GM12878 (cell line): ENCODE results near the gene MAP2K2. TPM values are rescaled to one million over a fixed set of nuclear protein-coding genes. Genes with fewer than 3 reads are reported as not detected.

Experiments
- BRCA1 ChIP-seq: IDR thresholded peaks from 2 replicates; pipeline ENCODE4 v1.6.1; 2011; ENCODE audit warnings: low read depth, low read length, improper control_type of control experiment
- EZH2 ChIP-seq: IDR thresholded peaks from 2 replicates; pipeline ENCODE4 v1.6.1; 2012; ENCODE audit warnings: low read depth, mild to moderate bottlenecking, control low read depth, inconsistent platforms, low read length, borderline replicate concordance; ENCODE audit not compliant: control insufficient read depth
- FOXM1 ChIP-seq: IDR thresholded peaks from 2 replicates; pipeline ENCODE4 v1.6.1; 2012; ENCODE audit warnings: low read depth, mild to moderate bottlenecking, inconsistent platforms, low read length, moderate library complexity
- HSF1 ChIP-seq: fragments of 150-350 bp; IDR thresholded peaks from 2 replicates; pipeline ENCODE4 v1.6.1; 2014; ENCODE audit warnings: mild to moderate bottlenecking, low read depth, low read length
- IKZF2 ChIP-seq, 2 experiments: fragments of 450-650 bp; IDR thresholded peaks; 2 replicates each; pipeline ENCODE4 v1.6.1; 2017; ENCODE audit warnings: mild to moderate bottlenecking in 2 of 2, moderate library complexity in 2 of 2
- MTA2 ChIP-seq: fragments of 450-650 bp; IDR thresholded peaks from 2 replicates; pipeline ENCODE4 v1.6.1; 2016; ENCODE audit warnings: low read depth, mild to moderate bottlenecking, moderate library complexity
- RB1 ChIP-seq: fragments of 450-650 bp; formaldehyde crosslinking; IDR thresholded peaks from 2 replicates; pipeline ENCODE4 v1.6.1; 2017; ENCODE audit warnings: mild to moderate bottlenecking, borderline replicate concordance
- RFX5 ChIP-seq: IDR thresholded peaks from 2 replicates; pipeline ENCODE4 v1.6.1; 2011; ENCODE audit warnings: low read depth, low read length, improper control_type of control experiment
- SPI1 ChIP-seq: IDR thresholded peaks from 2 replicates; pipeline ENCODE4 v1.6.1; 2011; ENCODE audit warnings: low read depth, mild to moderate bottlenecking, low read length, moderate library complexity, borderline replicate concordance; ENCODE audit not compliant: insufficient read depth
- SREBF2 ChIP-seq: IDR thresholded peaks from 2 replicates; pipeline ENCODE4 v1.6.1; 2012; ENCODE audit warnings: mild to moderate bottlenecking, low read length
- SRF ChIP-seq, 2 experiments: IDR thresholded peaks; 2 replicates each; pipeline ENCODE4 v1.6.1; 2011; ENCODE audit warnings: low read depth in 2 of 2, low read length in 2 of 2, mild to moderate bottlenecking in 1 of 2, moderate library complexity in 1 of 2
- SUPT20H ChIP-seq: IDR thresholded peaks from 2 replicates; pipeline ENCODE4 v1.6.1; 2011; ENCODE audit warnings: low read depth, mild to moderate bottlenecking, low read length, moderate library complexity, borderline replicate concordance; ENCODE audit not compliant: control insufficient read depth
- YY1 ChIP-seq: IDR thresholded peaks from 2 replicates; pipeline ENCODE4 v1.6.1; 2011; ENCODE audit warnings: low read depth, mild to moderate bottlenecking, low read length
- ZBTB4 ChIP-seq: fragments of 450-650 bp; formaldehyde crosslinking; IDR thresholded peaks from 2 replicates; pipeline ENCODE4 v1.4.0; 2022; ENCODE audit warnings: mild to moderate bottlenecking, moderate library complexity
- ZNF24 ChIP-seq: fragments of 450-650 bp; IDR thresholded peaks from 2 replicates; pipeline ENCODE4 v1.6.1; 2017; ENCODE audit warnings: antibody characterized with exemption, mild to moderate bottlenecking
- ZNF274 ChIP-seq: IDR thresholded peaks from one replicate; pipeline ENCODE4 v1.8.0; 2011; ENCODE audit not compliant: insufficient read length, insufficient read depth
- ZZZ3 ChIP-seq: IDR thresholded peaks from 2 replicates; pipeline ENCODE4 v1.6.1; 2011; ENCODE audit warnings: low read depth; ENCODE audit not compliant: control insufficient read depth, insufficient read length
- polyA plus RNA-seq, 11 experiments: library from polyadenylated mRNA; depleted of rRNA in 4 of 11; unstranded in 6 of 11; stranded (reverse) in 5 of 11; fragments of >200 nt; fragmentation: Nextera tagmentation in 4 of 11; fragmentation: Illumina TruSeq in 1 of 11; extraction: Ambion mirVana in 4 of 11; extraction: Trizol in 1 of 11; gene quantifications; 1 replicate in 1 of 11; 2 replicates in 10 of 11; pipeline versions ENCODE4 v1.2.1 to v1.2.3, GENCODE V29; 2011 to 2016; ENCODE audit warnings: inconsistent platforms in 2 of 11, missing spikeins in 2 of 11, low read depth in 1 of 11
- total RNA-seq, 4 experiments: library from RNA; depleted of rRNA in 3 of 4; stranded (reverse); fragments of >200 nt in 3 of 4; fragmentation: Illumina TruSeq in 1 of 4; extraction: Trizol in 1 of 4; gene quantifications; 2 replicates each; pipeline versions ENCODE4 v1.2.1 to v1.2.3, GENCODE V29; 2013 to 2021
- TF ChIP-seq, protein P1 (sequence below): fragments of 450-650 bp; conservative IDR thresholded peaks from 2 replicates; pipeline ENCODE4 v1.6.1; 2017; ENCODE audit warnings: mild to moderate bottlenecking, moderate library complexity

MAP2K2 gene
- total and polyA plus RNA-seq, 10 of the 15 experiments (the other 5 are each of a cell fraction or from before 2014, with no cell fraction given) = 1.00 to 210 (median 53.5) TPM

GRCh38 chr19:4077800-4078684, 45.9 kb downstream of the MAP2K2 start (continued):
- TF ChIP-seq SUPT20H (no peak), HSF1 (no peak), SRF (IDR thresholded peaks at IDR 0.05; ENCODE audit: low read depth in 2 of 2, low read length in 2 of 2) (peak; percentile 62 to 77; a peak in 3 of 4 replicates), ZNF24 (no peak), FOXM1 (no peak), ZZZ3 (no peak), RB1 (no peak), SREBF2 (no peak), RFX5 (no peak), ZNF274 (no peak), EZH2 (no peak), ZBTB4 (CRISPR knock-in tag) (no peak), BRCA1 (no peak), IKZF2 (IDR thresholded peaks at IDR 0.05) (peak in 1 of 2 experiments; percentile 50; a peak in 2 of 4 replicates), MTA2 (no peak), SPI1 (peak; percentile 52; the same call in 1 of the 2 replicates), YY1 (peak; percentile 42; the same call in 1 of the 2 replicates)
- TF ChIP-seq, protein P1, sequence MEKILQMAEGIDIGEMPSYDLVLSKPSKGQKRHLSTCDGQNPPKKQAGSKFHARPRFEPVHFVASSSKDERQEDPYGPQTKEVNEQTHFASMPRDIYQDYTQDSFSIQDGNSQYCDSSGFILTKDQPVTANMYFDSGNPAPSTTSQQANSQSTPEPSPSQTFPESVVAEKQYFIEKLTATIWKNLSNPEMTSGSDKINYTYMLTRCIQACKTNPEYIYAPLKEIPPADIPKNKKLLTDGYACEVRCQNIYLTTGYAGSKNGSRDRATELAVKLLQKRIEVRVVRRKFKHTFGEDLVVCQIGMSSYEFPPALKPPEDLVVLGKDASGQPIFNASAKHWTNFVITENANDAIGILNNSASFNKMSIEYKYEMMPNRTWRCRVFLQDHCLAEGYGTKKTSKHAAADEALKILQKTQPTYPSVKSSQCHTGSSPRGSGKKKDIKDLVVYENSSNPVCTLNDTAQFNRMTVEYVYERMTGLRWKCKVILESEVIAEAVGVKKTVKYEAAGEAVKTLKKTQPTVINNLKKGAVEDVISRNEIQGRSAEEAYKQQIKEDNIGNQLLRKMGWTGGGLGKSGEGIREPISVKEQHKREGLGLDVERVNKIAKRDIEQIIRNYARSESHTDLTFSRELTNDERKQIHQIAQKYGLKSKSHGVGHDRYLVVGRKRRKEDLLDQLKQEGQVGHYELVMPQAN = peak; percentile 52; the same call in 1 of the 2 replicates
